Measurements from ENCODE around the gene MICAL2. TPM values are rescaled to one million over a fixed set of nuclear protein-coding genes. Genes with fewer than 3 reads are reported as not detected.

The MICAL2 gene
- total RNA-seq, 1 experiment from 2014 or later: 62.9 TPM

DNA sequence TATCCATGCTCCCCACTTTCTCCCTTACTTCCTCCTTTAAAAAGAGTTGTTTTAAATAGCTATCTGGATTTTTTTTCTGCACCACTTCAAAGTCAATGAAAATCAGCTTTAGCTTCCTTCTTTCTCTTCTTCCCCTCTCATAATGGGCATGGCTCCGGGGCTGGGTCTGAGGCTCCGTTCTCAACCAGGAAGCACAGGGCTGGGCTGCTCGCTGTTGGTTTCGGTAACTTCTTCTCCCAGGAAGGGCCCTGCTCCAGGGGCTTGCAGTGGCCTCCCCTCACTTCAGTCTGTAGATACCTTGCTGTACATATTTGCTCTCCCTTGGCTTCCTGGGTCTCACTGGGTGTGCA, 23.8 kb downstream of the MICAL2 start:
- H3K9ac ChIP-seq (ENCODE audit: low read length): no peak overlapping the region
- TF ChIP-seq, protein P1, sequence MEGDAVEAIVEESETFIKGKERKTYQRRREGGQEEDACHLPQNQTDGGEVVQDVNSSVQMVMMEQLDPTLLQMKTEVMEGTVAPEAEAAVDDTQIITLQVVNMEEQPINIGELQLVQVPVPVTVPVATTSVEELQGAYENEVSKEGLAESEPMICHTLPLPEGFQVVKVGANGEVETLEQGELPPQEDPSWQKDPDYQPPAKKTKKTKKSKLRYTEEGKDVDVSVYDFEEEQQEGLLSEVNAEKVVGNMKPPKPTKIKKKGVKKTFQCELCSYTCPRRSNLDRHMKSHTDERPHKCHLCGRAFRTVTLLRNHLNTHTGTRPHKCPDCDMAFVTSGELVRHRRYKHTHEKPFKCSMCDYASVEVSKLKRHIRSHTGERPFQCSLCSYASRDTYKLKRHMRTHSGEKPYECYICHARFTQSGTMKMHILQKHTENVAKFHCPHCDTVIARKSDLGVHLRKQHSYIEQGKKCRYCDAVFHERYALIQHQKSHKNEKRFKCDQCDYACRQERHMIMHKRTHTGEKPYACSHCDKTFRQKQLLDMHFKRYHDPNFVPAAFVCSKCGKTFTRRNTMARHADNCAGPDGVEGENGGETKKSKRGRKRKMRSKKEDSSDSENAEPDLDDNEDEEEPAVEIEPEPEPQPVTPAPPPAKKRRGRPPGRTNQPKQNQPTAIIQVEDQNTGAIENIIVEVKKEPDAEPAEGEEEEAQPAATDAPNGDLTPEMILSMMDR (conservative IDR thresholded peaks at IDR 0.05; ENCODE audit: low read depth, low read length): no peak
- no peak for TF ChIP-seq EZH2phosphoT487 (IDR thresholded peaks at IDR 0.05; ENCODE audit: borderline replicate concordance, low read length)
- no TSS peak for BruUV-seq (replicated peaks)
- no peaks in the 10 kb centered on the region for H3K9me2 ChIP-seq (replicated peaks; ENCODE audit: low read length)
- H3K9me3 ChIP-seq (ENCODE audit: low read length): no peaks in the 10 kb centered on the region
- H3K27ac ChIP-seq (ENCODE audit: low read length): no peak overlapping the region
- H3K27me3 ChIP-seq (ENCODE audit: low read length): no peaks in the 10 kb centered on the region
- ATAC-seq (no peak), DNase-seq (no peak)
- H3K36me3 ChIP-seq (ENCODE audit: low read depth, low read length): peaks cover 8% of the 10 kb centered on the region
- no peaks in the 10 kb centered on the region for H4K20me1 ChIP-seq (ENCODE audit: low read length)
- peaks cover 68% of the 10 kb centered on the region for H3K79me2 ChIP-seq (ENCODE audit: low read length)
- H3K4me2 ChIP-seq (ENCODE audit: low read length): no peak overlapping the region
- no peak overlapping the region for H2AFZ ChIP-seq (ENCODE audit: low read length)
- no peaks in the 10 kb centered on the region for H3F3A ChIP-seq (ENCODE audit: low read length, unreplicated experiment)
- intact Hi-C loops (cut with micrococcal nuclease): no loop called here
- POLR2A ChIA-PET (ENCODE audit: unreplicated experiment): no interaction called here
- CTCF ChIA-PET: no interaction called here
- no peak overlapping the region for H3K4me3 ChIP-seq (ENCODE audit: low read length)
- peaks cover 5% of the 10 kb centered on the region; the same call in 1 of the 2 replicates for H3K4me1 ChIP-seq (ENCODE audit: insufficient read depth, low read length)

DNA sequence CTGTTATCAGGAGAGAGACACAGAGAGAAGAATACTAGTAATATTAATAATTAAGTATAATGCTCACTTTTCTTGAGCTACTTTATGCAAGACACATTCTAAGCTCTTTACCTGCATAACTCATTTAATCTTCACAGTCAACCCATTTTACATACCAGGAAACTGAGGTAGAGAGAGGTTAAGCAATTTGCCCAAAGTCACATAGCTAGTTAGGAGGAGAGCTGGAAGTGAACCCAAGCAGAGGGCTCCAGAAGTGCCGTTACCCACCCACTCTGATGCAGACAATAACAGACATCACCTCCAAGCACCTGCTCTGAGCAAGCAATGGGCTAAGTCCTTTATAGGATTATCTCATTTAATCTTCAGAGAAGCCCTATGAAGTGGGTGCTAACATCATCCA, 24.8 kb downstream of the MICAL2 start:
- Histone ChIP-seq H3F3A (ENCODE audit: low read length, unreplicated experiment) (no peaks in the 10 kb centered on the region), H4K20me1 (ENCODE audit: low read length) (no peaks in the 10 kb centered on the region), H3K27me3 (ENCODE audit: low read length) (no peaks in the 10 kb centered on the region), H2AFZ (ENCODE audit: low read length) (no peak overlapping the region), H3K4me3 (ENCODE audit: low read length) (no peak overlapping the region), H3K4me1 (ENCODE audit: insufficient read depth, low read length) (peaks cover 1% of the 10 kb centered on the region; the same call in 1 of the 2 replicates), H3K9ac (ENCODE audit: low read length) (no peak overlapping the region), H3K36me3 (ENCODE audit: low read depth, low read length) (peaks cover 13% of the 10 kb centered on the region), H3K4me2 (ENCODE audit: low read length) (no peak overlapping the region), H3K9me2 (replicated peaks; ENCODE audit: low read length) (no peaks in the 10 kb centered on the region), H3K27ac (ENCODE audit: low read length) (no peak overlapping the region), H3K79me2 (ENCODE audit: low read length) (peaks cover 64% of the 10 kb centered on the region), H3K9me3 (ENCODE audit: low read length) (no peaks in the 10 kb centered on the region)
- CTCF ChIA-PET: interaction anchor here (0.5 kb wide), 1 partner anchor 46 kb away, joined by 3 read pairs; no protein-coding TSS in a partner anchor
- TF ChIP-seq EZH2 (IDR thresholded peaks at IDR 0.05; ENCODE audit: low read length, unreplicated experiment) (no peak), EZH2phosphoT487 (IDR thresholded peaks at IDR 0.05; ENCODE audit: borderline replicate concordance, low read length) (no peak)
- TF ChIP-seq, protein P1 (conservative IDR thresholded peaks at IDR 0.05; ENCODE audit: low read depth, low read length): no peak
- BruUV-seq (replicated peaks): no TSS peak
- POLR2A ChIA-PET (ENCODE audit: unreplicated experiment): no interaction called here
- ATAC-seq (no peak), DNase-seq (no peak)
- intact Hi-C loops (cut with micrococcal nuclease): no loop called here

DNA sequence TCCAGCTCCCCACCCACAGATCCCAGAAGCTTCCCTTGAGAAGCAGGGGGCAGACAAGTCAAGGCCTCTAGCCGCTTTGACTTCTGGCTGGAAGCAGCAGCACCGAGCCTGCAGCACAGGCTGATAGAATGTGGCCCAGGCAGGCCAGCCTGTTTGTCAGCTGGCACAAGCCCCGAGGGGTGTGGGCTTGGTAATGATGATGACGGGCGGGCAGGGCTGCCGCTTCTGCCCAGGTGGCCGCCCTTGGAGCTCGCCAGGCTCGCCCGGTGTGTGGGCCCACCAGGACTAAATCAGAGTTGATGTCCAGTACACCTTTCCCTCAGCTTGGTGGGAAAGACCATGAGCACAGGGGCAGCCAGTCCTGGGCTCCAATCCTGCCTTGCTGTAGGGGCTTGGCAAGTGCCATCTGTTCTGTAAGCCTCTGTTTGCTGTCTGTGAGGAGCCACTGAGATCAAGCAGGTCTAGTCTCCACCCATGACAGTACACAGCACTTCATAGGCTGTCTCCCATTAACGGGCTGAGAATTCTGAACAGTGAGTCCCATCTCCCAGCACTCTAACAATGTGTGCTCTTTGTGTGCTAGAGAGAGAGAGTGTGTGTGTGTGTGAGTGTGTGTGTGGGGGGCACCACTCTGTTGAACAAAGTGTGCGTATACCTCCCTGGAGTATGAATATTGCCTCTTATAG, 26.8 kb downstream of the MICAL2 start:
- DNase-seq: no peak
- H3K4me1 ChIP-seq (ENCODE audit: insufficient read depth, low read length): no peaks in the 10 kb centered on the region
- CTCF ChIA-PET: no interaction called here
- H3F3A ChIP-seq (ENCODE audit: low read length, unreplicated experiment): no peaks in the 10 kb centered on the region
- H4K20me1 ChIP-seq (ENCODE audit: low read length): no peaks in the 10 kb centered on the region
- peaks cover 64% of the 10 kb centered on the region for H3K79me2 ChIP-seq (ENCODE audit: low read length)
- no TSS peak for BruUV-seq (replicated peaks)
- ATAC-seq: no peak
- POLR2A ChIA-PET (ENCODE audit: unreplicated experiment): no interaction called here
- H3K9me2 ChIP-seq (replicated peaks; ENCODE audit: low read length): no peaks in the 10 kb centered on the region
- no peak overlapping the region for H3K9ac ChIP-seq (ENCODE audit: low read length)
- TF ChIP-seq EZH2 (IDR thresholded peaks at IDR 0.05; ENCODE audit: low read length, unreplicated experiment): no peak
- no peak for TF ChIP-seq EZH2phosphoT487 (IDR thresholded peaks at IDR 0.05; ENCODE audit: borderline replicate concordance, low read length)
- TF ChIP-seq, protein P1 (conservative IDR thresholded peaks at IDR 0.05; ENCODE audit: low read depth, low read length): no peak
- H2AFZ ChIP-seq (ENCODE audit: low read length): no peak overlapping the region
- H3K4me2 ChIP-seq (ENCODE audit: low read length): no peak overlapping the region
- H3K27me3 ChIP-seq (ENCODE audit: low read length): no peaks in the 10 kb centered on the region
- intact Hi-C loops (cut with micrococcal nuclease): no loop called here
- peaks cover 26% of the 10 kb centered on the region for H3K36me3 ChIP-seq (ENCODE audit: low read depth, low read length)
- H3K4me3 ChIP-seq (ENCODE audit: low read length): no peak overlapping the region
- H3K9me3 ChIP-seq (ENCODE audit: low read length): no peaks in the 10 kb centered on the region
- no peak overlapping the region for H3K27ac ChIP-seq (ENCODE audit: low read length)

Measured in PC-3 (cell line).